ENCODE data around the gene RUVBL1. TPM values are rescaled to one million over a fixed set of nuclear protein-coding genes. Genes with fewer than 3 reads are reported as not detected.

The RUVBL1 gene
- total and polyA plus RNA-seq, 2 of the 4 experiments (the other 2 are of a cell fraction), result 68.7 to 83.3 TPM

DNA sequence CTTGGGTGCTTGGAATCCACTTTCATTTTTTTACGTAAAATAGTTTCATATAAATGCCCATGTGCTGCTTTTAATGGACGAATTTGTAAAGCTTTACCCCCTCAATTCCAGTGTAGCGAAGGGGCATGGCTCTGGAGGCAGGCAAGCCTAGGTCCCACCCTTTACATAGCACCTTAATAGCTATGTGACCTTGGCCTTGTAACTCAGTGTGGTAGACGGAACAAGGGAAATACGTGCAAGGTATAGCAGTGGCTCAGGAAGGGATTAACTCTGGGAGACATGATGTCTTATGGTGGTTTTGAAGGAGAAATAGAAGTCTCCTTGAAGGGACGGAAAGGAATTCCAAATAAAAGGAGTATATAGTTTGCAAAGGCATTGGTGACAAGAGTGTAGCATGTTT lies 70.0 kb downstream of the RUVBL1 start:
- Histone ChIP-seq H2BK5ac (ENCODE audit: low read depth, low read length, poor library complexity, severe bottlenecking) (peak overlapping the region; percentile 91), H2AK5ac (ENCODE audit: low read depth, low read length) (peak overlapping the region; percentile 51; the same call in 1 of the 2 replicates), H3K79me1 (ENCODE audit: low read depth in 1 of 2, low read length in 2 of 2) (peaks cover 11 to 41% of the 10 kb centered on the region in 2 experiments), H3K27ac (ENCODE audit: insufficient read depth, low read length) (peak overlapping the region; percentile 7; the same call in 1 of the 2 replicates), H3K4ac (ENCODE audit: low read depth, low read length) (no peak overlapping the region), H4K20me1 (ENCODE audit: insufficient read depth, low read length) (peaks cover 41% of the 10 kb centered on the region), H3K27me3 (ENCODE audit: control insufficient read depth, insufficient read depth, low read length) (no peaks in the 10 kb centered on the region; the same call in 1 of the 2 replicates), H3K23ac (ENCODE audit: low read depth, low read length) (peak overlapping the region; percentile 99), H4K5ac (ENCODE audit: low read depth, low read length) (no peak overlapping the region), H4K8ac (ENCODE audit: low read depth in 2 of 2, low read length in 2 of 2) (no peak overlapping the region), H2BK120ac (ENCODE audit: low read depth, low read length) (no peak overlapping the region), H3K9me1 (ENCODE audit: insufficient read depth, low read length) (peaks cover 8% of the 10 kb centered on the region), H3K14ac (replicated peaks; ENCODE audit: low read depth, low read length) (peak overlapping the region; percentile 69), H2BK15ac (ENCODE audit: low read depth, low read length) (no peak overlapping the region), H3K4me3 (ENCODE audit: insufficient read depth, low read depth, low read length) (peak overlapping the region; percentile 93), H4K91ac (ENCODE audit: insufficient read depth, low read depth, low read length) (no peak overlapping the region), H3K18ac (ENCODE audit: low read depth, low read length) (no peak overlapping the region), H2AK9ac (replicated peaks; ENCODE audit: low read depth, low read length, poor library complexity) (no peak overlapping the region), H2BK20ac (ENCODE audit: low read depth, low read length) (no peak overlapping the region), H3K4me1 (ENCODE audit: control insufficient read depth, insufficient read depth, low read length) (peaks cover 12% of the 10 kb centered on the region), H3K9ac (ENCODE audit: low read depth, low read length) (peak overlapping the region; percentile 97; the same call in 1 of the 2 replicates), H3K56ac (ENCODE audit: extremely low read depth, insufficient read depth, low read length) (no peak overlapping the region), H3K4me2 (ENCODE audit: low read depth, low read length) (peak overlapping the region; percentile 75), H3K36me3 (ENCODE audit: control insufficient read depth, insufficient read depth, low read length) (peaks cover 22% of the 10 kb centered on the region), H2AFZ (replicated peaks; ENCODE audit: low read length, poor library complexity) (no peak overlapping the region), H3K9me3 (ENCODE audit: control insufficient read depth, insufficient read depth, low read length) (no peaks in the 10 kb centered on the region)
- dilution Hi-C loops (cut with HindIII; ENCODE audit: low sequenced_read_pairs, unreplicated experiment) (no loop called here), intact Hi-C loops (cut with micrococcal nuclease) (loop anchor here (2.0 to 5.0 kb wide), 3 partner anchors 363 to 461 kb away; partner anchors contain the start of gene TPRA1), in situ Hi-C loops (cut with MboI; ENCODE audit: low sequenced_read_pairs) (no loop called here)
- ChIA-PET CTCF (no interaction called here), POLR2A (ENCODE audit: unreplicated experiment) (no interaction called here)
- no TSS peak for BruUV-seq (replicated peaks)
- TF ChIP-seq, protein P1, sequence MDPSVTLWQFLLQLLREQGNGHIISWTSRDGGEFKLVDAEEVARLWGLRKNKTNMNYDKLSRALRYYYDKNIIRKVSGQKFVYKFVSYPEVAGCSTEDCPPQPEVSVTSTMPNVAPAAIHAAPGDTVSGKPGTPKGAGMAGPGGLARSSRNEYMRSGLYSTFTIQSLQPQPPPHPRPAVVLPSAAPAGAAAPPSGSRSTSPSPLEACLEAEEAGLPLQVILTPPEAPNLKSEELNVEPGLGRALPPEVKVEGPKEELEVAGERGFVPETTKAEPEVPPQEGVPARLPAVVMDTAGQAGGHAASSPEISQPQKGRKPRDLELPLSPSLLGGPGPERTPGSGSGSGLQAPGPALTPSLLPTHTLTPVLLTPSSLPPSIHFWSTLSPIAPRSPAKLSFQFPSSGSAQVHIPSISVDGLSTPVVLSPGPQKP (IDR thresholded peaks at IDR 0.05; ENCODE audit: borderline replicate concordance, low read depth, low read length), result no peak
- 43% methylated on average over 1 of the region's 6 CpGs; no CpG with 5 or more reads in 1 of the 2 experiments for WGBS, 2 experiments (ENCODE audit: extremely low coverage in 2 of 2, insufficient read length in 1 of 2)
- ATAC-seq (ENCODE audit: low read depth) (no peak), DNase-seq (no peak)

Measured in IMR-90 (cell line).